HepG2 (cell line): ENCODE measurements around the gene NUP214. TPM values are rescaled to one million over a fixed set of nuclear protein-coding genes. Genes with fewer than 3 reads are reported as not detected.

Source experiments
- ELK4 ChIP-seq: sonication (generic); formaldehyde crosslinking; IDR thresholded peaks from 2 replicates; pipeline ENCODE4 v1.9.0; 2021; ENCODE audit warnings: missing genetic modification reagents, borderline replicate concordance
- GMEB2 ChIP-seq: IDR thresholded peaks from 2 replicates; pipeline ENCODE4 v1.6.1; 2016; ENCODE audit warnings: missing biosample characterization, missing genetic modification reagents, low read depth
- GZF1 ChIP-seq: sonication (generic); formaldehyde crosslinking; IDR thresholded peaks from 2 replicates; pipeline ENCODE4 v1.5.1; 2020; ENCODE audit warnings: mild to moderate bottlenecking, missing genetic modification reagents
- HDAC1 ChIP-seq: sonication (generic); formaldehyde crosslinking; IDR thresholded peaks from 2 replicates; pipeline ENCODE4 v1.5.1; 2020; ENCODE audit warnings: mild to moderate bottlenecking, missing genetic modification reagents
- HNRNPK ChIP-seq: fragments of 200-400 bp; formaldehyde crosslinking; IDR thresholded peaks from 2 replicates; pipeline ENCODE4 v1.6.1; 2018; ENCODE audit warnings: low read length, low read depth, moderate library complexity, mild to moderate bottlenecking; ENCODE audit not compliant: poor library complexity, severe bottlenecking
- HOXD1 ChIP-seq: sonication (generic); formaldehyde crosslinking; IDR thresholded peaks from 2 replicates; pipeline ENCODE4 v1.5.0; 2020; ENCODE audit warnings: missing genetic modification reagents
- MXI1 ChIP-seq: IDR thresholded peaks from 3 replicates; pipeline ENCODE4 v1.6.1; 2012; ENCODE audit warnings: low read depth, low read length, inconsistent platforms, borderline replicate concordance
- NKX3-1 ChIP-seq: sonication (generic); formaldehyde crosslinking; IDR thresholded peaks from 2 replicates; pipeline ENCODE4 v1.5.0; 2020; ENCODE audit warnings: missing genetic modification reagents
- RBM22 ChIP-seq: fragments of 200-400 bp; formaldehyde crosslinking; optimal IDR thresholded peaks from 2 replicates; pipeline ENCODE3; 2017; ENCODE audit warnings: mild to moderate bottlenecking, low read length, moderate library complexity
- RXRA ChIP-seq: sonication (generic); formaldehyde crosslinking; IDR thresholded peaks from 2 replicates; pipeline ENCODE4 v1.5.1; 2020; ENCODE audit warnings: missing genetic modification reagents
- SAFB2 ChIP-seq: sonication (generic); formaldehyde crosslinking; IDR thresholded peaks from 2 replicates; pipeline ENCODE4 v1.5.1; 2020; ENCODE audit warnings: missing genetic modification reagents, low read depth, mild to moderate bottlenecking, borderline replicate concordance
- SALL1 ChIP-seq: sonication (generic); formaldehyde crosslinking; IDR thresholded peaks from 2 replicates; pipeline ENCODE4 v1.8.0; 2022; ENCODE audit warnings: mild to moderate bottlenecking, missing genetic modification reagents
- SETDB1 ChIP-seq: sonication (generic); formaldehyde crosslinking; IDR thresholded peaks from 2 replicates; pipeline ENCODE4 v1.5.1; 2020; ENCODE audit warnings: missing genetic modification reagents, mild to moderate bottlenecking, borderline replicate concordance
- TSC22D2 ChIP-seq: sonication (generic); formaldehyde crosslinking; IDR thresholded peaks from 2 replicates; pipeline ENCODE4 v1.5.1; 2020; ENCODE audit warnings: missing genetic modification reagents, mild to moderate bottlenecking, borderline replicate concordance
- ZFP62 ChIP-seq: sonication (generic); formaldehyde crosslinking; IDR thresholded peaks from 2 replicates; pipeline ENCODE4 v1.4.0; 2020; ENCODE audit warnings: missing genetic modification reagents
- ZIK1 ChIP-seq: sonication (generic); formaldehyde crosslinking; IDR thresholded peaks from 2 replicates; pipeline ENCODE4 v1.5.0; 2020; ENCODE audit warnings: mild to moderate bottlenecking, low read depth, missing genetic modification reagents, borderline replicate concordance
- ZMYM2 ChIP-seq: sonication (generic); formaldehyde crosslinking; IDR thresholded peaks from 2 replicates; pipeline ENCODE4 v1.8.0; 2022; ENCODE audit warnings: mild to moderate bottlenecking, missing genetic modification reagents
- ZNF251 ChIP-seq: sonication (generic); formaldehyde crosslinking; IDR thresholded peaks from 2 replicates; pipeline ENCODE4 v1.9.0; 2021; ENCODE audit warnings: mild to moderate bottlenecking, missing genetic modification reagents
- ZNF619 ChIP-seq: sonication (generic); formaldehyde crosslinking; IDR thresholded peaks from 2 replicates; pipeline ENCODE4 v1.4.0; 2020; ENCODE audit warnings: mild to moderate bottlenecking, missing genetic modification reagents
- ZNF646 ChIP-seq: sonication (generic); formaldehyde crosslinking; IDR thresholded peaks from 2 replicates; pipeline ENCODE4 v1.9.0; 2021; ENCODE audit warnings: mild to moderate bottlenecking, missing genetic modification reagents
- ZNF879 ChIP-seq: sonication (generic); formaldehyde crosslinking; IDR thresholded peaks from 2 replicates; pipeline ENCODE4 v1.8.1; 2023; ENCODE audit warnings: missing genetic modification reagents
- polyA plus RNA-seq, 8 experiments: library from polyadenylated mRNA; depleted of rRNA in 3 of 8; stranded (reverse) in 7 of 8; unstranded in 1 of 8; fragments of >200 nt; fragmentation: Illumina TruSeq in 4 of 8; extraction: Trizol in 4 of 8; gene quantifications; 2 replicates each; pipeline versions ENCODE4 v1.2.1 to v1.2.3, GENCODE V29; 2011 to 2016; ENCODE audit warnings: low read depth in 4 of 8, missing spikeins in 1 of 8, mixed read lengths in 1 of 8; ENCODE audit not compliant: insufficient read depth in 1 of 8
- total RNA-seq, 5 experiments: library from RNA; depleted of rRNA; stranded (reverse); fragments of >200 nt; fragmentation: Illumina TruSeq; extraction: Trizol; gene quantifications; 2 replicates each; pipeline ENCODE4 v1.2.3, GENCODE V29; 2016; ENCODE audit warnings: low read depth in 1 of 5

The NUP214 gene
- total and polyA plus RNA-seq, 2 of the 13 experiments (the other 11 are each of a cell fraction or from before 2014, with no cell fraction given), result 8.4 to 16.0 TPM

- TF ChIP-seq MXI1, result peak; percentile 92; the same call in 1 of the 3 replicates
- peak; percentile 36; the same call in 1 of the 2 replicates for TF ChIP-seq ZNF619 (CRISPR knock-in tag)
- no peak; the same call in 1 of the 2 replicates for TF ChIP-seq ZIK1
- no peak for TF ChIP-seq ZMYM2
- TF ChIP-seq HDAC1 (CRISPR knock-in tag), result peak; percentile 100
- TF ChIP-seq GZF1 (CRISPR knock-in tag), result no peak
- TF ChIP-seq TSC22D2 (CRISPR knock-in tag), result 0 out of 2 replicates have a peak, but pooled peaks have one; percentile 46
- peak; percentile 71 for TF ChIP-seq RXRA
- peak; percentile 87 for TF ChIP-seq SALL1 (CRISPR knock-in tag)
- TF ChIP-seq ZNF646 (CRISPR knock-in tag), result no peak
- TF ChIP-seq ZNF879, result no peak
- TF ChIP-seq GMEB2 (CRISPR knock-in tag), result no peak; the same call in 1 of the 2 replicates
- TF ChIP-seq ZNF251 (CRISPR knock-in tag), result no peak
- no peak for TF ChIP-seq HOXD1
- TF ChIP-seq ZFP62, result no peak
- TF ChIP-seq HNRNPK, result no peak
- TF ChIP-seq ELK4 (CRISPR knock-in tag), result no peak
- TF ChIP-seq SAFB2, result no peak
- TF ChIP-seq RBM22, result no peak
- TF ChIP-seq NKX3-1 (CRISPR knock-in tag), result peak; percentile 55; the same call in 1 of the 2 replicates
- TF ChIP-seq SETDB1 (CRISPR knock-in tag), result no peak
These were observed at the start of gene NUP214 (continued) for GRCh38 chr9:131125288-131126058.
